H1 (cell line): ENCODE data around the gene GDNF. TPM values are rescaled to one million over a fixed set of nuclear protein-coding genes. Genes with fewer than 3 reads are reported as not detected.

ENCODE experiments used
- EZH2 ChIP-seq: fragments of 200-600 bp; sonication (generic); IDR thresholded peaks from 2 replicates; pipeline ENCODE4 v1.7.1; 2012; ENCODE audit warnings: low read depth, mild to moderate bottlenecking, moderate library complexity, low read length, inconsistent platforms; ENCODE audit not compliant: severe bottlenecking
- HDAC6 ChIP-seq: IDR thresholded peaks from one replicate; pipeline ENCODE4 v1.7.1; 2012; ENCODE audit warnings: low read depth, mild to moderate bottlenecking, inconsistent platforms, low read length, moderate library complexity
- RXRA ChIP-seq: IDR thresholded peaks from 2 replicates; pipeline ENCODE4 v1.6.1; 2011; ENCODE audit warnings: low read depth, mild to moderate bottlenecking, low read length, moderate library complexity; ENCODE audit not compliant: insufficient read depth
- SIRT6 ChIP-seq: IDR thresholded peaks from one replicate; pipeline ENCODE4 v1.7.1; 2012; ENCODE audit warnings: low read length, inconsistent platforms
- SP2 ChIP-seq: IDR thresholded peaks from 2 replicates; pipeline ENCODE4 v1.6.1; 2012; ENCODE audit warnings: mild to moderate bottlenecking, low read length, inconsistent platforms
- USF2 ChIP-seq: IDR thresholded peaks from 2 replicates; pipeline ENCODE4 v1.6.1; 2011; ENCODE audit warnings: low read length, improper control_type of control experiment
- YY1 ChIP-seq: IDR thresholded peaks from 2 replicates; pipeline ENCODE4 v1.6.1; 2011; ENCODE audit warnings: low read depth, mild to moderate bottlenecking, low read length
- polyA plus RNA-seq, 7 experiments: library from polyadenylated mRNA; depleted of rRNA in 3 of 7; stranded (reverse) in 5 of 7; unstranded in 2 of 7; fragments of >200 nt in 5 of 7; fragments of 200-250 nt in 2 of 7; gene quantifications; 1 replicate in 5 of 7; 2 replicates in 1 of 7; 4 replicates in 1 of 7; pipeline versions ENCODE4 v1.2.1 to v1.2.3, GENCODE V29; 2011 to 2013; ENCODE audit warnings: missing spikeins in 2 of 7, mixed read lengths in 2 of 7
- total RNA-seq: library from RNA; stranded (reverse); fragmentation: NEBNext Ultra II Directional; extraction: Animal tissue kit (Norgen Biotek cat#: 25700); gene quantifications from 2 replicates; pipeline ENCODE4 v1.2.1, GENCODE V29; 2021

Gene GDNF
- total and polyA plus RNA-seq, 2 of the 8 experiments (the other 6 are each of a cell fraction or from before 2014, with no cell fraction given), result 0.15 to 2.0 TPM

GRCh38 chr5:37836592-37837413, 3.0 kb downstream of the GDNF start (continued):
- TF ChIP-seq USF2, result no peak
- no peak for TF ChIP-seq HDAC6
- TF ChIP-seq RXRA, result no peak
- TF ChIP-seq EZH2, result peak; percentile 90
- TF ChIP-seq YY1, result peak; percentile 83
- TF ChIP-seq SP2, result no peak
- no peak for TF ChIP-seq SIRT6
- TF ChIP-seq, all 59 proteins: peak for 11
